LoVo (cell line): ENCODE results near the gene SPACA1.
"Not testable (repeated sequence)": the region's sequence is repeated elsewhere in the genome, so short reads cannot be mapped to it uniquely, and the experiment has no call there.

Experiments used
- DNase-seq: peaks from one replicate; pipeline ENCODE4 v3.0.0-alpha.2; 2016; ENCODE audit warnings: low spot score

The SPACA1 gene, protein sequence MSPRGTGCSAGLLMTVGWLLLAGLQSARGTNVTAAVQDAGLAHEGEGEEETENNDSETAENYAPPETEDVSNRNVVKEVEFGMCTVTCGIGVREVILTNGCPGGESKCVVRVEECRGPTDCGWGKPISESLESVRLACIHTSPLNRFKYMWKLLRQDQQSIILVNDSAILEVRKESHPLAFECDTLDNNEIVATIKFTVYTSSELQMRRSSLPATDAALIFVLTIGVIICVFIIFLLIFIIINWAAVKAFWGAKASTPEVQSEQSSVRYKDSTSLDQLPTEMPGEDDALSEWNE

DNA sequence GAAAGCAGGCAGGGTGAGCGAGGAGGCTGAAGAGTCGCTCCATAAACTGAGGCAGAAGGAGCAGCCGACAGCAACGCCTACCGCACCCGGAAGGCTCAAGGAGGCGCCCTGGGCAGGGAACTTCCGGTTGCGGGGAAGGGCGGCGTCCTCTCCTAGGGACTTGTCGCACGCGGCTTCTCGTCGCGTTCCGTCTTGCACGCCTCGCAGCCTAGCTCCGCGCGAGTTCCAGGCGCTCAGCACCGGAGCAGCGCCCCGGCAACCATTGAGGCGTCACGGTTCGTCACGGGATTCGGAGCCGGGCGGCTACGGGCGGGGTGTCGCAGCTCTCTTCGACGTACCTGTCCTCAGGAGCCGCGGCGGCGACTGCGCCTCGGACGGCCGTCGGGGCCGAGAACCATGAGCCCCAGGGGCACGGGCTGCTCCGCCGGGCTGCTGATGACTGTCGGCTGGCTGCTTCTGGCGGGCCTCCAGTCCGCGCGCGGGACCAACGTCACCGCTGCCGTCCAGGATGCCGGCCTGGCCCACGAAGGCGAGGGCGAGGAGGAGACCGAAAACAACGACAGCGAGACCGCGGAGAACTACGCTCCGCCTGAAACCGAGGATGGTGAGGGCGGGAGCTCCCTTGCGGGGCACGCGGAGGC is at the start of gene SPACA1:
TSS of gene SPACA1 (plus strand) at position 332 of the 641 bp plus-strand sequence. CDS start at position 397, 65 bp downstream.
- no peak for DNase-seq

DNA sequence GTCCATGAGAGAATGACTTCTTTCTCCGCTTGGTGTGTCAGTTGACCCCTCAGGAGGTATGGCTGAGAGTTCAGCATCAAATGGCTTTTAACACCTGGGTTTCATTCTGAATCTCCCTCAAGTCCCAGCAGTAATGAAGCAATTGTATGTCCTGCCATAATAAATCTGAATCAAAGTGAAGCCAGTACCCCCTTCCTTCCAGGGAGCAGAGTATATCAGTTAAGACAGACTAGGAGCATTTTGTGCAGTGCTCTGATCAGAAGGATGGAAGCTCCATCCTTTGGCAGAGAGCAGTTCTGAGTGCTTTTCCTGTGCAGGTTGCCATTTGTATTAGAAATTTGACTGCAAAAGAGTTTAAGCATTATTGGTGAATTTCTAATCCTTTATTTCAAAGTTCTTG is 46.9 kb upstream of the SPACA1 start:
- DNase-seq: no peak

DNA sequence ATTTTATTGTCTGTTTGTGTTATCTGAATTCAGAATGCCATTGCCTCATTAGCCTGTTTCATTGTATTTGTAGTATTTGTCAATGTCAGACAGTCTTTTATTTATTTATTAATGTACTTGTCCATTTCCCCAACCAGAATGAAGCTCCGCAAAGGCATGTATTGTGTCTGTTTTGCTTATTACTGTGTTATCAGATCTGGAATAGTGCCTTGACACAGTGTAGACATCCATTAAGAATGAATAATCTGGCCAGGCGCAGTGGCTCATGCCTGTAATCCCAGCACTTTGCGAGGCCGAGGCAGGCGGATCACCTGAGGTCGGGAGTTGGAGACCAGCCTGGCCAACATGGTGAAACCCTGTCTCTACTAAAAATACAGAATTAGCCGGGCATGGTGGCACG is 46.4 kb upstream of the SPACA1 start:
- DNase-seq: not testable (repeated sequence)

DNA sequence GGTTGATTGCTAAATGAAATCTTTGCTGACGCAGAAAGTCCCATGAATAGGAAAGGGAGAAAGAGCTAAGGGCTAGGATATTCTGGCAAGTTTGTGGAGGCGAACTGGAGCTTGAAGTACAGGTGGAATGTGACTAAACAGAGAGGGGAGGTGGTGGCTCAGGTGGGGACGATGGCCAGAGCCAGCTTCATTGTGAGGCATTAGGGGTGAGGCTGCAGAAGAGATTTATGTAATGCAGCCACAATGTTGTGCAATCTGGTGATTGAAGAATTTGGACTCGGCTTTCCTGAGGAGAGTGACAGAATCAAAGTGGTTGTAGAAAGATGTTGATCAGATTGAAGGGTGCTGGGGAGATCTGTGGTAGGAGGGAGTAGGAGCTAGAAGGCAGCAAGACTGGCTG is 42.9 kb upstream of the SPACA1 start:
- DNase-seq: no peak

DNA sequence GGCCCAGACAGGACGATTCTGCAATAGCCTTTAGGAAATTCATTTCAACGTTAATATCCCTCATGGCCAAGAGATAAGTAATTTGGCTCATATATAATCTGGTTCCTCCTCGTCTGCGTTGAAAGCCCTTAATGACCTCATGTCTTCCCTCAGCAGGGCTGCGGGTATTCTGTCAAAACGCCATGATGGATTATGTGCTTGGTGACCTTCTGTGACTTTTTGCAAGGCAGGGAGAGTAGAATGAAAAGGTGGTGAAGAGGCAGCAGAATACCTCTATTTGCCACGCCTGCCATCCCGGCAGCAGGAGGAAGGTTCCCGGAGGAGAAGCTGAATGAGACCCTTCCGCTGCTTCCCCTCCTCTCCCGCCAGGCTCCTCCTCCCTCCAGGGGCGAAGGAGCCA is 41.1 kb upstream of the SPACA1 start:
- no peak for DNase-seq

GRCh38 chr6:88008411-88008810 is 39.2 kb upstream of the SPACA1 start:
- no peak for DNase-seq

GRCh38 chr6:88008831-88009231 is 38.8 kb upstream of the SPACA1 start:
- peak; percentile 7 for DNase-seq

DNA sequence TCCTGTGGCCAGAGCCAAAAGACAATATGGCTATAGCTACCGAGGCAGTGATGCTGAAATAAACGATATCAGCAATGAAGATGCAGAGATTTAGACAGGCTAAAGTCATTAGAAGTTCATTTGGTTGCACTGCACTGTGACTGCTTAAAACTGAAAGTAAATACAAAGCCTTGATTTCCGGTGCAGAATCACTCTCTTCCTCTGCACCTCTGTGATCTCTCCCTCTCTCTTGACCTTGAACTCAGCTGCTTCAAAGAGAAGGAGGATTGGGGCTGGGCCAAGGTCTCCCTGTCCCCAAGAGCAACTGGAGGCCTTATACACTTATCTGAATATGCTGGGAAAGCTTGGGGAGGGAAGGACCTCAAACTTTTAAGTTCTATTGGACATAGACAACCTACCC is 34.6 kb upstream of the SPACA1 start:
- DNase-seq: no peak

DNA sequence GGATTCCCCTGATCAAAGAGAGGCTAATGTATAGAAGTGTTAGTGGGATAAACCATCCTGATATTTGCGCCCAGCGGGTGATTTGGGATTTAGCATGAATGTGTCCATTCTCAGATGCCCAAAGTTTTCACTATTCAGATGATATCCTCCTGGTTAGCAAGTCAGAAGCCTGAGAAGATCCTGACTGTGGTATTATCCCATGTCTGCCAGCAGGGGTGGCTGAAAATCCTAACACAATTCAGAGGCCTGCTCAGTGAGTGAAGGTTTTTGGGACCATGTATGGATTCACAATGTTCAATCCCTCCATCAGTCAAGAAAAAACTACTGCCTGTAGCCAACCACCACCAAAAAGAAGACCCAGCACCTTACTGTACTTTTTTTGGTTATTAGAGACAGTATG is 34.1 kb upstream of the SPACA1 start:
- DNase-seq: no peak

- no peak for DNase-seq
Observed at GRCh38 chr6:88020439-88020838, 27.2 kb upstream of the SPACA1 start.

GRCh38 chr6:88024696-88025095 is 22.9 kb upstream of the SPACA1 start:
- no peak for DNase-seq

DNA sequence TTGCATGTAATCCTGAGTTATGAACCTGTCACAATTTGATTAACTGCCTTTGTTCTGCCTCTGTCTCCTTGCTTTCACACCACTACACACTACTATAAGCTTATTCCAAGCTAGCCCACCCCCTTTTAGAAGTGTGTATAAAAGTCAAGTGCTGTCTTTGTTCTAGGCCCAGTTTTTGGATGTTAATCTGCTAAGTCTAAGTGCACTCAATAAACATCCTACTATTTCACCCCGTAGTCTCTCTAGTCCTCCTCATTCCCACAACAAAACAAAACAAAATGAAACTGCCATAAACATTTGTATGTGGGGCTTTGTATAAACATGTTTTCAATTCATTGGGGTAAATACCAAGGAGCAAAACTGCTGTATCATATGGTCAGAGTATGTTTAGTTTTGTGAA is 16.1 kb upstream of the SPACA1 start:
- DNase-seq: no peak

GRCh38 chr6:88044530-88044929 is 3.1 kb upstream of the SPACA1 start:
- DNase-seq: no peak

DNA sequence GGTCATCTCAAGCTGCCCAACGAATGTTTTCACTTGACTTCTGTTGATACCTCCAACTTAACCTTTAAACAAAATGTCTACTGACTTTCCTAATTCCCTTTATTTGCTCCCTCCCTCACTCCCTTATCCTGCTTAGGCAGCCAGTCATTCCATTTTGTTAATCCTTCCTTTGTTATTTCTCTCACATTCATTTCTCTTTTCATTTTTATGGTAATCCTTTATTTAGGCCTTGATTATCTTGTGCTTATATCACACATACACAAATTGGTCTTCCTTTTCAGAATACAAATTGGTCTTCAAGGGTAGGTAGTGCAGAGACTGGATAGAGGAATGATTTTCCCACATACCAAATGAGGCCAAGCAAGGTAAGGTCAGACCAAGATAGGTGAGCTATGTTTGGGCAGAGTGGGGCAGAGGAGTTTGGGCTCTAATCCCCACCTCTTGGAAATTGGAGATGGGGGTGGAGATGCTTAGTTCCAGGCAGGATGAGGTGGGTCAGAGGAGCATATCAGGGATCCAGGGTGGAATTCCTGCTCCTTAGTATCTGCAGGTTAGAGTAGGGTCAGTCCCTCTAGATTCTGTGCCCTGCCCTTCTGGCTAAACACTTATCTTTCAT is 2.0 kb upstream of the SPACA1 start:
- DNase-seq: no peak

DNA sequence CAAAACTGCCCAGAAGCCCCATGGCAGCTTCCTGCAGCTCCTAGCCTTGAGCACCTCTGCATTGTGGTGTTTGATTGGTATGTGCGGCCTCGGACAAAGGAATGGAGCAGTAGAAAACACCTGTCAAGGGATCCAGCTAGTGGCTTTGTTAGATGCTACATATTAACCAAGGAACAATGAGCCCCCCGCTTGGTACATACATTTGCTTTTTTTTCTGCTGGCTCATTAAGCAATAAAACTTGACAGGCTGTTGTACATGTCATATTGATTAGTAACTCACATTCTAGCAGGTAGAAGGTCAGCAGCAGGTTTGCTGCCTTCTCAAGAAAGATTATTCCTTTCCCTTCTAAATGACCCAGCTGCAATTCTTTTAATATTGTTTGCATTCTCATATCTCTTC is 937 bp downstream of the SPACA1 start:
- DNase-seq: no peak

GRCh38 chr6:88050140-88050818 is 2.6 kb downstream of the SPACA1 start:
- no peak for DNase-seq

DNA sequence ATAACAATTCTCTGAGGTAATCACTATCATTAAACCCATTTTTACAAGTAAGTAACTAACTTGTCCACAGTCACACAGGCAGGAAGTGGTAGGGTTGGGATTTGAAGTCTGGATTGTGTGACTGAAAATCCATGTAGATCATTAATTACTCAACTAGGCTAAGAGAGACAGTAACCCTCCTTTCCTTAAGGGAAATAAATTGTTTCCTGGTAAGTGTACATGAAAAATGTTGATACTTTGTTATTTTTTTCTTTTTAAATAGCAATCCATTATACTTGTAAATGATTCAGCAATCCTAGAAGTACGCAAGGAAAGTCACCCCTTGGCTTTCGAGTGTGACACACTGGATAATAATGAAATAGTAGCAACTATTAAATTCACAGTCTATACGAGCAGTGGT is 11.6 kb downstream of the SPACA1 start:
- DNase-seq: no peak

GRCh38 chr6:88062376-88062775 is 14.7 kb downstream of the SPACA1 start:
- DNase-seq: no peak

DNA sequence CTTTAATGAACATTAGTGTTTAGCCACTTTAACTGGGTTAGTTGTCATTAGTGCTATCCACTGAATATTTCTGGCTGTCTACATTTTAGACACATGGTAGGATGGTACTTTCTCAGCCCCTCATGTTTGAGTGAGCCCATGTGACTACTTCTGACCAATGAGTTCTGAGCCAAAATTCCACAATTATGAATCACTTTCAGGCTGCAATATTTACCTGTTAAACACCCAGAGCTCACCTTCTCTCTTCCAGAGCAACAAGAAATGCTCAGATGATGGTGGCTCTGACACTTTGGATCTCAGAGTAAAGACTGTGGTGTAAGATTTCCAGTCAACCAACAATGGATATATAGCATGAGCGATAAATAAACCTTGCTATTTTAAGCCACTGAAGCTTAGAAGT is 24.8 kb downstream of the SPACA1 start:
- DNase-seq: no peak

DNA sequence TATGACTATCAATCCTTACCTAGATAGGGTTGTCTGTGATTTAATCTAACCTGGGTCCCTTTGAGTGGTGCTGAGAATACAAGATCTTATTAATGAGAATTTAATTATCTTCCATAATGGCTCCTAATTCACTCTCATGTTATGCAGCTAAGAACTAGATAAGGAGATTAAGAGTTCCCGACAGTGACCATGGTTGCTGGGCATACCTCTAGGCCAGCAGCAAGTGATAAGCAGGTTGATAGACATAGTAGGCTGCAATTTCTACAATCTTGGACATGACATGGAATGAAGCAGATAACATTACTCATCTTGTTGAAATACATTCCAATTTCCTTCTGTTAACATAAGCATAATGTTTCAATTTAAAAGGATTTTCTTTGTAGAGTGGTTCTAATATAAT is 27.1 kb downstream of the SPACA1 start:
- DNase-seq: no peak

DNA sequence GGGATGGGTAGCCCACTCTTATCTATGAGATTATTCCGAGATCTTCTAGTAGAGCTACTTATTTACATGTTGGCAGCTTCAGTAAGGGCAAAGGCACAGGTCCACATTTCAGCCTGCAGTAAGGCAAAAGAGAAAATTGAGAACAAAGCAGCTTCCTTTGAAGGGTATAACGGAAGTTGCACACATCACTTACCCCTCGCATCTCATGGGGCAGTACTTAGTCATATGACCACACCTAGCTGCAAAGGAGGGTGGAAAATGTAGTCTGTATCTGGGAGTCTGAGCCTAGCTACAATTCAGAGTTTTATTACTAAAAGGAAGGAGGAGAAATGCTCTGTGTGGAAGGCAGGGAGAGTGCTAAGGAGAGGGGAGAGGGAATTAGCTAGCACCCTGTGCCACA is 29.7 kb downstream of the SPACA1 start:
- no peak for DNase-seq

- DNase-seq: no peak
Observed at GRCh38 chr6:88086792-88087191, 39.2 kb downstream of the SPACA1 start.

DNA sequence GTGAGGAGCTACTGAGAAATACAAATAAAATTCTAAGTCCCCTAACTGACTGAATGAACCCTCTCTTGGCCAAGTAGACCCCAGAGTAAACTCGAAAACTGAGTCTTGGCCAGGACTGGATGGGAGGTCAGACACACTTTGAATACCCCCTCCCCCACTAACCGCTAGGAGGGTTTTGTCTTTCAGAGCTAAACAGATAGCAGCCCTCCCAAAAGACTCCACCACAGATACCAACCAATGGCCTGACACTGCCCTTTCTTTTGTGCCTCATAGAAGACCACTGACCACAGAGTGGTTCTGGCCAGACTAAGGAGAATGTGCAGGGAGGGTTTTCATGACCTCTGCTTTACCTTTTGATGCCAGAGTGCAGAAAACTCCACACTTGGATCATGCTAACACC is 42.1 kb downstream of the SPACA1 start:
- DNase-seq: no peak
